CD4-positive, alpha-beta T cell treated with Interleukin-6 at 100 ng/mL for 8 hours (primary cell): ENCODE measurements around the gene ZFPM1.
"Not testable (repeated sequence)": the region's sequence is repeated elsewhere in the genome, so short reads cannot be mapped to it uniquely, and the experiment has no call there.

Experiments used
- DNase-seq: peaks from one replicate; pipeline ENCODE4 v3.0.0-alpha.2; 2020; ENCODE audit warnings: mixed read lengths, low spot score

Gene ZFPM1

DNA sequence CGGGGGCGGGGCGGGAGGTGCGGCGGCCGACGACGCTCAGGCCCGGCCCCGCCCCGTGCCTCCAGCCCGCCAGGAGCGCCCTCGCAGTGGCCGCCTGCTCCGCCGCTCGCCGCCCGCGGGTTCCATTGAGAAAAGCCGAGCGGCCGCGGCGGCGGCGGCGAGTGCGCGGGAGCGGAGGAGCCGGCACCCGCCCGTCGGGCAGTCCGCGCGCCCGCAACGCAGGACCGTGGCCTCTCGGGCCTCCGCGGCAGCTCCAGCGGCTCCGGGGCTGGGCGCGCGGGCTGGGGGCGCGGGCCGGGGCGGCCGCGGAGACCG, at the start of gene ZFPM1:
Gene ZFPM1 (plus strand): TSS at position 64 of the 315 bp plus-strand sequence. CDS start 359 bp downstream, outside the sequence.
- no peak for DNase-seq

DNA sequence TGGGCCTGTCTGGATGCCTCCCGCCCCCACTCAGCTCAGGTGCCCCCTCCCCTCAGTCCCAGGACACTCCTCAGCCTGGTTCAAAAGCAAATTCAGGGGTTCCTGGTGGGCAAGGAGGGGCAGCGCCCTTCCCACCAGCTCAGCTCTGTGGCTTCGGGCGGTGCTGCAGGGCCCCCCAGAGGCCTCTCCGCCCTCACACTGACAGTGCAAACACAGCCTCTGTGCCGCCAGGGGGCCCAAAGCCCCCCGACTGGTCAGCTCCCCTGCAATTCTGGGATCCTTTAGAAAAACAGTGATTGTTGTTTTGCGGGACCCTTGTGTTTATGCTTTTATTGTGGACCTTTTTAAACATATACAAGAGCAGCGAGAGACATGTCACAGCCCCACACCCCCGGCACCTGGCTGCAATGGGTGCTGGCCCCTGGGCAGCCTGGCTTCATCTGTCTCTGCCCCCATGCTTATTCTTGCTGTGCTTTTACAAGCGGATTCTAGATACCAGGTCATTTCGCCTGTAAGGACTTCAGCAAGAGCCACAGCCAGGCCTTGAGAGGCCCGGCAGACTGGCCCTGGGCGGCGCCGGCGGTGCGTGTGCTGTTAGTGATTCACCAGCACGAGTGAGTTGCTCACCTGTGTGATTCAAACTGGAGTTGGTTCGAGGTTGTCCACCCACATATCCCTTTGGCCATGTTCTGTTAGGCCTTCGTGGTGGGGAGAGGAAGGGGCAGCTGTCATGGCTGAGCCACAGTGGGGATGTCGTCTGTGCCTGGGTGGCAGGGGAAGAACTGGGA, 49.1 kb upstream of the ZFPM1 start:
- DNase-seq = no peak

- DNase-seq = no peak
Measured at GRCh38 chr16:88404769-88405168, 48.3 kb upstream of the ZFPM1 start.

DNA sequence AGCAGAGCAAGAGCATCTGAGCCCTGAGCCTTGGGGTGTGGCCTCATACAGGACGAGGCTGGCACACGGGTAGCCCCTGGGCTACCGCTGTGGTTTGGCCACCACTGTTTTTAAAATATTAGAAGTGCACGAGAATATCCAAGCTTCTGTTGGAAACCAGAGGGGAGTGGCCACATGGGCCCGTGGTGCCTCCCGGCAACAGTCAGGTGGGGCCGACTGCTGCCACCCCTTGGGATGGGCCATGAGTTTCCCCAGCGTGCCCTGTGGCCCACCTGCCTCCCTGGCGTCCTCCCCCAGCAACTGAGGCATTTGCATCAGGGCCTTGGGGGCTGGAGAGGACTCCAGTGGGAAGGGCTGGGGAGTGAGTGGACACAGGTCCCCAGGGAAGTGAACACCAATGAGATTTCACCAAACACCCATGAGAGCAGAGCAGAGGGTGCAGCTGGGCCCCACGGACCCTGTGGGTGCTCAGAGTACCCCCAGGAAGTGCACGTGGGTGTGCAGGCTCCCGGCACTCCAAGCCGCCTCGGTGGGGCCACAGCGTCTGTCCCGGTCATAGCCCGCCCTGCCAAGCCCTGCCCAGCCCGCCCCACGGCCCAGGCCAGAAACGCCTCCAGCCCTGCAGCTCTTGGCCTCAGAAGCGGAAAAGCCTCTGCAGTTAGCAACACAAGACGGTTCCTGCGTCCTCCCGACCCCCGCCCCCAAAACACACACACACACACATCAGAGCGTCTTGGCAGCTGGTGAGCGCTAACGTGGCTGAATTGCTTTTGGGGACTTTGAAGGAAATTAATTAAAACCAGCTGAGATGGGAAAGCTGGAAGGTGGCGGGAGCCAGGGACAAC, 47.6 kb upstream of the ZFPM1 start:
- DNase-seq = no peak

GRCh38 chr16:88406096-88407041, 46.7 kb upstream of the ZFPM1 start:
- DNase-seq = no peak

- DNase-seq = no peak
Measured at GRCh38 chr16:88407042-88407420, 46.0 kb upstream of the ZFPM1 start.

DNA sequence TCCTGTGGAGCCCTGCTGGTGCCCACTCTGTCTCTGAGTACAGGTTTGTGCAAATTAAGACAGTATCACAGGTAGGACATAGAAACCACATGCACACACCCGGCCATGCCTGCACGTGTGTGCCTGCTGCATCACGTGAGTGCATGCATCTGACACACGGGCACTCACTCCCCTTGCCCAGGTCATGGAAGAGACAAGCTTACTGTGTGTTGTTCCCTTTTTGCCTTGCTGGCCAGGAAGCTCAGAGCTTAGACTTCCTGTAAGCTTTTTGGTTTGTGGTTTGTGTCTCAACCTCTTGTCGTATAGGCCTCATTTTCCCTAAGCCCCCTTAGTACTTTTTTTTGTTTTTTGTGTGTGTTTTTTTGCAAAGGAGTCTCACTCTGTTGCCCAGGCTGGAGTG, 45.3 kb upstream of the ZFPM1 start:
- no peak for DNase-seq

DNA sequence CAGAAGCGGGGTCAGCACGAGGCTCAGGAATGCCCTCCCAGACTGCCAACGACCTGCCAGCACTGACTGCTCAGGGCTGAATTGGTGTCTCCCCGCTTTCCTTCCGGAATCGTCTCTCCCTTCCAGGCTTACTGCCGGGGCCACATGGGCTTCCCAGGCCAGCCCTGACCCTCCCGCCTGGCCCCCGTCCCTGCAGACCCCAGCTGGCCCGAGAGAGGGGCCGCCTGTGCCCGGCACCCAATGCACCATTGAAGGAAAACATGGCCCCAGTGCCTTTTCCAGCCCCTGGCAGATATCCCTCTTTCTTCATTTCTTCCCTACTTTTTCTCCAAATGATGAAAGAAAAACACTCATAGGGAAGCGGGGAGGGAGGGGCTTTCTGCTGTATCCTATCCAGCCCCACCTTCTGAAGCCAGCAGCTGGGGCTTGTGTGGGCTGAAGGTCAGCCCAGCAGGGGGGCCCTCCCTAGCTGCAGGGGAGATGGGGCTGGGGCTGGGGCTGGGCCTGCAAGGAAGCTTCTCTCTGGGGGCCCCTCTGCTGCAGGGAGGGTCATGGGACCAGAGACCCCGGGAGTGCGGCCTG, 44.4 kb upstream of the ZFPM1 start:
- DNase-seq = no peak

GRCh38 chr16:88409296-88410065, 43.6 kb upstream of the ZFPM1 start:
- no peak for DNase-seq

- not testable (repeated sequence) for DNase-seq
Measured at GRCh38 chr16:88410297-88410968, 42.6 kb upstream of the ZFPM1 start.

DNA sequence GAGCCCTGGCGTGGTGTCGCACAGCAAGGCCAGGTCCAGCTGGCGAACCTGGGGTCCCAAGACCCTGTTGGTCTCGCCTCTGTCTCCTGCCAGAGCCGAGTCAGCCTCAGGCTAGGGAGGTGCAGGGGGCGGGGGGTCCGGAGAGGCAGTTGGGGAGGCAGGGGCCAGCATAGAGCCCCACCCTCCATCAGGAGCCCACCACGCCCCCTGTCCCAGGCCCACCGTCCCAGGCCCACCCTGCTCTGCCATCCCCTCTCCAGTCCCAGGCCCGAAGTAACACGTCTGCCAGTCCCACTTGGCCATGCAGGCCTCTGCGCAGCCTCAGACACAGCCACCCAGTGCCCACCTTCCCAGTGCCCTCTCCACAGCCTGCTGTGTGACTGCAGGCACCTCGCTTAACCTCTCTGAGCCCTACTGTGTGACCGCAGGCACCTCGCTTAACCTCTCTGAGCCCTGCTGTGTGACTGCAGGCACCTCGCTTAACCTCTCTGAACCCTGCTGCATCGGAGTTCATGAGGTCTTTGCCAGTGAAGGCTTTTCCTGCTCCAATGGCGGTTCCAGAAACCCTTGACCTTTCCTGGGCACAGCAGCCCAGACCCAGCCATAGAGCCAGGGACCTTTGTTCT, 41.0 kb upstream of the ZFPM1 start:
- DNase-seq = no peak

- no peak for DNase-seq
Measured at GRCh38 chr16:88412766-88413165, 40.3 kb upstream of the ZFPM1 start.

DNA sequence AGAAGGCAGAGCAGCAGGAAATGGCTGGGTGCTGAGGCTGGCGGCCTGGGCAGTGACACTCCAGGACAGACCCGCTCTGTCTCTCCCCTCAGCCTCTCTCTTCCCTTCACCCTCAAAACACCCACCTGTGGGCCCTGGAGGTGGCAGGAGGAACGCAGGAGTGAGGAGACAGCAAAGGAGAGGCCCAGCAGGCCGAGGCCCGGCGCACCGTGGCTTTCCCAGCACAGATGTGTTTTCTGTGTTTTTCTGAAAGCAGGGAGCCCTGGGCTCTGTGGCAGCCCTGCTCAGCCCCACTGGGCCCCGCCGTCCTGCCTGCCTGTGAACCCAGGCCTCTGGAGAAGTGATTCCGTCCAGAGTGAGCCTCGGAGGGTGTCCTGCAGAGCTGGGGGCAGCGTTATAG, 39.8 kb upstream of the ZFPM1 start:
- DNase-seq = no peak

GRCh38 chr16:88413631-88414030, 39.4 kb upstream of the ZFPM1 start:
- DNase-seq = no peak

DNA sequence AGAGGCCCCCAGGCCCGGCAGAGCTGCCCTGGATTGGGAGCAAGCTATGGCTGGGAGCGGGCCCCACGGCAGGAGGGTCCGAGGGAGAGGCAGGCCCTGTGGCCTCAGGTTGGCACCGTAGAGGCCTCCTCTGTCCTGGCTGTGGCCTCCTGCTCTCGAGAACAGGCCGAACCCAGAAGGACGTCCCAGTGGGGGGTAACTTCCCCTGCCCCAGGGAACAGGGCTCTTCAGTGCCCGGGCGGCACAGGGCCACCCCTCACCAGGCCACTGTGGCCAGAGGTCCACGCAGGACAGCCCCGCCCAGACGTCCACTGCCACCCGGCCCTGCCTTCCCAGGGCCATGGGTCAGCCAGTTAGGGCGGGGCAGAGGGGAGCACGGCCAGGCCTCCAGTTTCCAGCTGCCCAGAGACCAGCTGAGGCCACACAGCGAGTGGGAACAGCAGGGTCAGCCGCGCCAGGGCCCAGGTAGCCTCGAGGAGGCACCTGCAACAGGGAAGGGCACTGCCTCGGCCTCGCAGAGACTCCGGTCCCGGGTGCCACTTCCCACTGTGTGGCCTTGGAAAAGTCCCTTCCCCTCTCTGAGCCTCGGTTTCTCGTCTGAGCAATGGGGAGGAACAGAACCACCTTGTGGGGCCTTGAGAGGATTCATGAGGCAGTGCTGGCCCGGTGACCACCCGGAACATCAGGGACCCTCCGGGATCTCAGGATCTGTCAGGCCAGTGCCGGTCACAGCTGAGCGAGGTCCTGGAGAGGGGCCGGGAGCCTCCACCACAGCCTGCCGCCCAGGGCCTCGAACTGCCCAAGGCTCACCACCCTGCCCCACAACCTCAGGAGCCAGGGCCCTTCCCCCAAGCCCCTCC, 38.3 kb upstream of the ZFPM1 start:
- no peak for DNase-seq

DNA sequence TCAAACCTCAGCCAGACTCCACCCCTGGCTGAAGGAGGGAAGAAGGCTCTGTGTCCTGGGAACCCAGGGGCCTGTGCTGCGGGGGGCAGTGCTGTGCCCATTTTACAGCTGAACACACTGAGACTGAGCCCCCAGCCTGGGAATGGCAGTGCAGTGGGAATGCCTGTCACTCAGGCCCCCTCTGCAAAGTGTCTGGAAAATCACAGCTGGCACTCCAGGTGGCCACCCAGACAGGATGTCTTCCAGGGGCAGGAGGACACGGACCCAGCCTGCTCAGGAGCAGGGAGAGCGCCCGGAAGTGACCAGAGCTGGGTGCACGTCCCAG, 37.7 kb upstream of the ZFPM1 start:
- no peak for DNase-seq

DNA sequence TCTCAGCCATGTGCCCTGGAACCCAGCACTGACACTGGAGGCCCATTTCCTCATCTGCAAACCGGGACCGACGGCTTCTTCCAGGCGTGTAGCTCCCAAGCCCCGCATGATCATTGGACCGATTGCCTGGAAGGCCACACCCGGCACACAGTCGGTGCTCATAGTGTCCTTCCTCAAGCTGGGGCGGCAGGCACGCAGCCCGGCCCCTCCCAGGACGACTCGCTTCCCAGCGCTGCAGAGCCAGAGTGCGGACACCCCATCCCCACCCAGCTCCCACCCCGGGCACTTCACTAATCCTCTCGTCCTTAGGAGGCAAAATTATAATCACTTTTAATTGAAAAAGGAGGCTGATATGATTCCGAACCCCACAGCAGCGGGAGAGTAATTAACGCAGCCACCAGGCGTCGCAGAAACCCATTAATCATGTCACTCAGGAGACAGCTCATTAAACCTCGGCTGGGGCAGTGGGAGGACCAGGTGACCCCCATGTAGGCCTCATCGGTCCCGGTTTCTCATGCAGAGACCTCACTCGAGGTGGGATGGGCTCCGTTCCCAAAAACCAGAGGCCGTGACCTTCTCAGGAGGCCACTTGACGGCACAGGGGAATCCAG, 37.3 kb upstream of the ZFPM1 start:
- no peak for DNase-seq

DNA sequence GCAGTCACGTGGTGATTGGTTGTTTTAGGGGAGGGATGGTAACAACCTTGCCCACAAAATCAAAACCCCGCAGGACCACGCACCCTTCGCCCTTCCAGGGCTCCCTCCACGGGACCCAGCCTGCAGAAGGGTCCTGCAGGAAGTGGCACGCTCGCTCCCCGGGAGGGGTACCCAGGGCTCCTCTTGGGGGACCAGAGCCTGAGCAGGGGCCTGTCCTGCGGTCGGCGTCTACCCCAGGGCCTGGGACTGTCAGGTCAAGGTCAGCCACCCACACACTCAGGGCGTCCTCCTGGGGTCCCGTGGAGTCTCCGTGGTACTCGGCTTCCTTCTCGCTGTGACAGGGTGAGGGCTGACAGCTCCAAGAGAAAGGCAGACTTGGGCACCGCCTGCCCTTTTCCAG, 36.4 kb upstream of the ZFPM1 start:
- no peak for DNase-seq
